Esophagus muscularis mucosa (tissue), 3 donors: ENCODE results near the gene PRKCB.

Source experiments
- EP300 ChIP-seq: sonication (generic); formaldehyde crosslinking; IDR thresholded peaks from one replicate; pipeline ENCODE4 v1.6.1; 2017; ENCODE audit warnings: antibody characterized with exemption
- TF ChIP-seq, protein P1 (sequence below), 3 experiments: fragments of 200-600 bp in 2 of 3; fragments of 450-650 bp in 1 of 3; sonication (generic) in 2 of 3; IDR thresholded peaks; one replicate each; pipeline ENCODE4 v1.5.1; 2017 to 2019; ENCODE audit warnings: antibody characterized with exemption in 3 of 3, mild to moderate bottlenecking in 2 of 3, moderate library complexity in 1 of 3

DNA sequence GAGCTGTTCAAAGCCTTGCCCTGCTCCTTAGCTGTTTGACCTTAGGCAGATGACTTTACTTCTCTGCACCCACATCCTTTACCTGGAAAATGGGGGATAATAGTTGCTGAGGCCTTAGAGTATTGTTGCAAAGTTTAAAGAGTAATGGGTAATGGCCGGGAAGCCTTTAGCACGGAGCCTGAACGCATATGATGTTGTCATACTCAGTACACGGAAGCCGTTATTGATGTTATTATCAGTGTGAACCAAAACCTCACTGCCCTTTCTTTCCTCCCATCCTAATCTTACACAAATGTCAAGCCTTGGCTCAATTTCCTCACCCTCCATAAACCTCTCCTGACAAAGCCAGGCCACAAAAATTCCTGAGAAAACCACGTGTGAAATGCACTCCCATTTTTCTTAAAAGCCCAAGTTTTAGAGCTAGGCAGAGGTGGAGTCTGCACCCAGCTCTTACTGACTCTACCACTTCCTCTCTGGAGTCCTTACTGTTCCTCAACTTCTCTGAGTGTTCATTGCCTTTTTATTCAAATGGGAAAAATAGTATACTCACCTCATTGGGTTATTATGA is 353.1 kb downstream of the PRKCB start:
- TF ChIP-seq, protein P1, sequence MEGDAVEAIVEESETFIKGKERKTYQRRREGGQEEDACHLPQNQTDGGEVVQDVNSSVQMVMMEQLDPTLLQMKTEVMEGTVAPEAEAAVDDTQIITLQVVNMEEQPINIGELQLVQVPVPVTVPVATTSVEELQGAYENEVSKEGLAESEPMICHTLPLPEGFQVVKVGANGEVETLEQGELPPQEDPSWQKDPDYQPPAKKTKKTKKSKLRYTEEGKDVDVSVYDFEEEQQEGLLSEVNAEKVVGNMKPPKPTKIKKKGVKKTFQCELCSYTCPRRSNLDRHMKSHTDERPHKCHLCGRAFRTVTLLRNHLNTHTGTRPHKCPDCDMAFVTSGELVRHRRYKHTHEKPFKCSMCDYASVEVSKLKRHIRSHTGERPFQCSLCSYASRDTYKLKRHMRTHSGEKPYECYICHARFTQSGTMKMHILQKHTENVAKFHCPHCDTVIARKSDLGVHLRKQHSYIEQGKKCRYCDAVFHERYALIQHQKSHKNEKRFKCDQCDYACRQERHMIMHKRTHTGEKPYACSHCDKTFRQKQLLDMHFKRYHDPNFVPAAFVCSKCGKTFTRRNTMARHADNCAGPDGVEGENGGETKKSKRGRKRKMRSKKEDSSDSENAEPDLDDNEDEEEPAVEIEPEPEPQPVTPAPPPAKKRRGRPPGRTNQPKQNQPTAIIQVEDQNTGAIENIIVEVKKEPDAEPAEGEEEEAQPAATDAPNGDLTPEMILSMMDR (IDR thresholded peaks at IDR 0.05) = no peak
- TF ChIP-seq EP300 = no peak
